PC-3 (cell line): Measurements from ENCODE around the gene EID2. TPM values are rescaled to one million over a fixed set of nuclear protein-coding genes. Genes with fewer than 3 reads are reported as not detected.

ENCODE experiments used
- ATAC-seq: fragments of 200-7000 bp; cut with Tn5 transposase; 2 replicates; pipeline ENCODE4 v1.9.1; 2020; ENCODE audit warnings: mild to moderate bottlenecking, moderate library complexity
- BruUV-seq: library from RNA; stranded (reverse); fragments of 400-500 nt; replicated peaks from 2 replicates; lab custom pipeline; 2021; lab: Mats Ljungman, UMichigan
- CTCF ChIA-PET: fragments of 300-600 bp; sonication (Branson Sonifier 250); formaldehyde crosslinking; loops from one replicate; lab custom pipeline; 2022; ENCODE audit warnings: antibody characterized with exemption; lab: Charles Lee
- POLR2A ChIA-PET: fragments of 300-600 bp; sonication (Branson Sonifier 250); formaldehyde crosslinking; loops from one replicate; lab custom pipeline; 2022; ENCODE audit warnings: antibody characterized with exemption; ENCODE audit not compliant: unreplicated experiment; lab: Charles Lee
- DNase-seq: peaks from one replicate; pipeline ENCODE4 v3.0.0-alpha.2; 2015
- H2AFZ ChIP-seq: fragments of 300-600 bp; sonication (generic); 2 replicates; pipeline ENCODE4 v1.6.0; 2016; ENCODE audit warnings: antibody characterized with exemption, low read length
- H3F3A ChIP-seq: fragments of 300-600 bp; sonication (generic); one replicate; pipeline ENCODE4 v1.6.0; 2017; ENCODE audit warnings: antibody characterized with exemption, low read length, control low read depth, mild to moderate bottlenecking; ENCODE audit not compliant: unreplicated experiment
- H3K27ac ChIP-seq: fragments of 300-600 bp; sonication (generic); 2 replicates; pipeline ENCODE4 v1.5.1; 2016; ENCODE audit warnings: mild to moderate bottlenecking, low read length
- H3K27me3 ChIP-seq: fragments of 300-600 bp; sonication (generic); 2 replicates; pipeline ENCODE4 v1.6.1; 2016; ENCODE audit warnings: low read length, mixed read lengths
- H3K36me3 ChIP-seq: fragments of 300-600 bp; sonication (generic); 2 replicates; pipeline ENCODE4 v1.6.1; 2016; ENCODE audit warnings: low read depth, mixed run types, low read length, mixed read lengths
- H3K4me1 ChIP-seq: fragments of 300-600 bp; sonication (generic); 2 replicates; pipeline ENCODE4 v1.5.1; 2016; ENCODE audit warnings: low read length; ENCODE audit not compliant: insufficient read depth
- H3K4me2 ChIP-seq: fragments of 300-600 bp; sonication (generic); 2 replicates; pipeline ENCODE4 v1.6.0; 2016; ENCODE audit warnings: low read length
- H3K4me3 ChIP-seq: fragments of 300-600 bp; sonication (generic); 2 replicates; pipeline ENCODE4 v1.5.1; 2016; ENCODE audit warnings: mild to moderate bottlenecking, low read length, mixed read lengths
- H3K79me2 ChIP-seq: fragments of 300-600 bp; sonication (generic); 2 replicates; pipeline ENCODE4 v1.6.1; 2017; ENCODE audit warnings: low read length, mixed read lengths
- H3K9ac ChIP-seq: fragments of 300-600 bp; sonication (generic); 2 replicates; pipeline ENCODE4 v1.6.0; 2016; ENCODE audit warnings: mild to moderate bottlenecking, low read length
- H3K9me2 ChIP-seq: fragments of 300-600 bp; sonication (generic); replicated peaks from 2 replicates; pipeline ENCODE4 v1.6.1; 2016; ENCODE audit warnings: mixed run types, low read length, mixed read lengths
- H3K9me3 ChIP-seq: fragments of 300-600 bp; sonication (generic); 2 replicates; pipeline ENCODE4 v1.6.1; 2016; ENCODE audit warnings: low read length, mixed read lengths
- H4K20me1 ChIP-seq: fragments of 300-600 bp; sonication (generic); 2 replicates; pipeline ENCODE4 v1.6.1; 2016; ENCODE audit warnings: low read length, mixed read lengths
- EZH2 ChIP-seq: fragments of 300-600 bp; sonication (generic); IDR thresholded peaks from one replicate; pipeline ENCODE4 v1.6.1; 2017; ENCODE audit warnings: antibody characterized with exemption, mild to moderate bottlenecking, low read length; ENCODE audit not compliant: unreplicated experiment
- EZH2phosphoT487 ChIP-seq: fragments of 300-600 bp; sonication (generic); IDR thresholded peaks from 2 replicates; pipeline ENCODE4 v1.6.1; 2018; ENCODE audit warnings: mild to moderate bottlenecking, antibody characterized with exemption, low read length, borderline replicate concordance
- intact Hi-C: fragments of 100-400 bp; cut with micrococcal nuclease; formaldehyde crosslinking; loops from 2 replicates; pipeline ENCODE4 v1.9.0; 2023
- total RNA-seq: library from RNA; depleted of rRNA; stranded (reverse); fragments of >200 nt; gene quantifications from 2 replicates; pipeline ENCODE4 v1.2.3, GENCODE V29; 2014
- TF ChIP-seq, protein P1 (sequence below): fragments of 300-600 bp; sonication (generic); conservative IDR thresholded peaks from 2 replicates; pipeline ENCODE4 v1.5.1; 2017; ENCODE audit warnings: antibody characterized with exemption, low read depth, mild to moderate bottlenecking, low read length

Gene EID2
- total RNA-seq, 1 experiment from 2014 or later = 11.3 TPM

DNA sequence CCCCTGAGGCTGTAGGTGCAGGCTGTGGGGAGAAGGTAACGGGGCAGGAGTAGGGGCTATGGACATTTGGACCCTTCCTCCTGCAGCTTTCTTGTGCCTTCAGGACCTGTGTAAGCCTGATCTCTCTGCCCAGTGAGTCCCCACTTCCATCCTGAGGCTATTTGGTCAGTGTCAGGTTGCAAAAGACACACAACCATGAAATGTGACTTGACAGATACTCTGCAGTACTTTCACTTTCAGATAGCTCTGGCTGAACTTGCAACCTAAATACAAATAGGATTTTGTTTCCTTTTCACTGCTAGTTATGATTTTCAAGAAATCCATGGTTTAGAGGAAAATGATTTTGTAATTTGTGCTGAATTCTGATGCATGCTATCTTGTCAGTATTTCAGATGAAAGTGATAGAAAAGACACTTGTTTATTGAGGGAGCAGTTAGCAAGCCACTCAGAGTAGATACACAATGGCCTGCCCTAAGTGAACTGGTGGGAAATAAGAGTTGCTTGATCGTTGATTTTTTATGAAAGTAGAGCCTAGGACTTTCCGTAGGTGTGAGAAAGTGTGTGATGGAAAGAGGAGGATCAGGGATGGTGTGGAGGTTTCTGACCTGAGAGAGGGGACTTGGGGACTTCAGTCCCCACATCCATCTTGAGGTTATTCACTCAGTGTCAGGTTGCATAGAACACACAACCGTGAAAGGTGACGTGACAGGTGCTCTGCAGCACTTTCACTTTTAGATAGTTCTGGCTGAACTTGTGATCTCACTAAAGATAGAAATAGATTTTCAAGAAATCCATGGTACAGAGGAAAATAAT is 18.1 kb upstream of the EID2 start:
- no peaks in the 10 kb centered on the region for H3K79me2 ChIP-seq
- no TSS peak for BruUV-seq
- H3K9ac ChIP-seq = no peak overlapping the region
- peak overlapping the region; percentile 31 for H3K27ac ChIP-seq
- intact Hi-C loops = no loop called here
- ChIA-PET CTCF (no interaction called here), POLR2A (interaction anchor here (0.6 kb wide), 1 partner anchor 122 kb away, joined by 5 read pairs; the partner anchor contains the start of gene RPS16)
- H3K9me2 ChIP-seq = no peaks in the 10 kb centered on the region
- peak overlapping the region; percentile 58 for H3K4me3 ChIP-seq
- H2AFZ ChIP-seq = peak overlapping the region; percentile 57
- H3K4me2 ChIP-seq = peak overlapping the region; percentile 87
- no peaks in the 10 kb centered on the region for H3K9me3 ChIP-seq
- H3K36me3 ChIP-seq = no peaks in the 10 kb centered on the region
- DNase-seq (peak; percentile 76), ATAC-seq (peak; percentile 99)
- peaks cover 19% of the 10 kb centered on the region for H3K4me1 ChIP-seq
- H4K20me1 ChIP-seq = no peaks in the 10 kb centered on the region
- TF ChIP-seq EZH2 = no peak
- no peak for TF ChIP-seq EZH2phosphoT487
- TF ChIP-seq, protein P1, sequence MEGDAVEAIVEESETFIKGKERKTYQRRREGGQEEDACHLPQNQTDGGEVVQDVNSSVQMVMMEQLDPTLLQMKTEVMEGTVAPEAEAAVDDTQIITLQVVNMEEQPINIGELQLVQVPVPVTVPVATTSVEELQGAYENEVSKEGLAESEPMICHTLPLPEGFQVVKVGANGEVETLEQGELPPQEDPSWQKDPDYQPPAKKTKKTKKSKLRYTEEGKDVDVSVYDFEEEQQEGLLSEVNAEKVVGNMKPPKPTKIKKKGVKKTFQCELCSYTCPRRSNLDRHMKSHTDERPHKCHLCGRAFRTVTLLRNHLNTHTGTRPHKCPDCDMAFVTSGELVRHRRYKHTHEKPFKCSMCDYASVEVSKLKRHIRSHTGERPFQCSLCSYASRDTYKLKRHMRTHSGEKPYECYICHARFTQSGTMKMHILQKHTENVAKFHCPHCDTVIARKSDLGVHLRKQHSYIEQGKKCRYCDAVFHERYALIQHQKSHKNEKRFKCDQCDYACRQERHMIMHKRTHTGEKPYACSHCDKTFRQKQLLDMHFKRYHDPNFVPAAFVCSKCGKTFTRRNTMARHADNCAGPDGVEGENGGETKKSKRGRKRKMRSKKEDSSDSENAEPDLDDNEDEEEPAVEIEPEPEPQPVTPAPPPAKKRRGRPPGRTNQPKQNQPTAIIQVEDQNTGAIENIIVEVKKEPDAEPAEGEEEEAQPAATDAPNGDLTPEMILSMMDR = no peak
- no peaks in the 10 kb centered on the region for H3F3A ChIP-seq
- no peaks in the 10 kb centered on the region for H3K27me3 ChIP-seq

DNA sequence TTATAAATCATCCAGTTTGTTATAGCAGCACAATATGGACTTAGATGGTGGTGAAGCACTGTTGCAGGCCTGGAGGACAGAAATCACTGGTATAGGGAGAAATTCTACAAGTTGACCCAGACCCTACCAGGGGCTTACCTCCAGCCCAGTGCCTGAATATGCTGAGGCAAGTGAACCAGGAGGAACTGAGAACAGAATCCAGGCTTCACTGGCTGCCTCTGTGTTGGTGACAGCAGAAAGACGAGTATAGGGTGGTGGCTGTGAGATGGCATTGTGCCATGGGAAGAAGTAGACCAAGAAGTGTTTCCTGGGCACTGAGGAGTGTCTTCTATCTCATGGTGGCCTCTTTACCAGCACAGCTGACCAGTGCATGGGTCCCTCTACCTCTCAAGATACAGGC is 15.9 kb upstream of the EID2 start:
- POLR2A ChIA-PET = no interaction called here

More for the DNA sequence above, 15.9 kb upstream of the EID2 start:
- Histone ChIP-seq H3K4me3 (no peak overlapping the region), H3K79me2 (no peaks in the 10 kb centered on the region), H4K20me1 (no peaks in the 10 kb centered on the region), H2AFZ (no peak overlapping the region), H3K4me1 (peaks cover 16% of the 10 kb centered on the region), H3K9me2 (no peaks in the 10 kb centered on the region), H3K9ac (no peak overlapping the region), H3K4me2 (no peak overlapping the region), H3K27me3 (no peaks in the 10 kb centered on the region), H3F3A (no peaks in the 10 kb centered on the region), H3K36me3 (no peaks in the 10 kb centered on the region), H3K9me3 (no peaks in the 10 kb centered on the region), H3K27ac (no peak overlapping the region)
- intact Hi-C loops = no loop called here
- DNase-seq = no peak
- TF ChIP-seq EZH2phosphoT487 (no peak), EZH2 (no peak)
- TF ChIP-seq, protein P1 = no peak
- BruUV-seq = no TSS peak
- CTCF ChIA-PET = no interaction called here
- ATAC-seq = no peak
